HL-60/S4 treated with phorbol 12-myristate 13-acetate at 8.2 ng/mL for 4 days and 3 days (cell line): ENCODE data around the gene C2CD2.

Experiments
- in situ Hi-C: fragments of 300-500 bp; cut with MboI; formaldehyde crosslinking; loops from 2 replicates; pipeline ENCODE4 v1.15.0; 2022; ENCODE audit warnings: low sequenced_read_pairs

The C2CD2 gene

GRCh38 chr21:41916888-41917433 is 36.9 kb downstream of the C2CD2 start:
- in situ Hi-C loops = no loop called here

DNA sequence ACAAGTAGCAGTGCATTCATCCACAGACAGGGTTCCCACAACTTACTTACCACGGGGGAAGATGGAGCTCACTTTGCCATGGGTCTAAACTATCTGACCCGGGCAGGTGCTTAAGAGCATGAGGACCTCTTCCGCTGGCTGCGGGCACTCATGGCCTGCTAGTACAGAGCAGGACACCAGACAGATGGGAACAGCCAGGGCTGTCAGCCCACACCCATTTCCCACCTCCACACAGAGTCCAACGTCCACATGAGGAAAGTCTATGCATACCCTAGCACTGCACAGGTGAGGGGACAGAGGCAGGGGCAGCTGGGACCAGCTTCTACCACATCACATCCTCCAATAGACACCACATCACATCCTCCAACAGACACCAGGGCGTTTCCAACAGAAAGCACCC is 38.9 kb downstream of the C2CD2 start:
- in situ Hi-C loops = no loop called here

DNA sequence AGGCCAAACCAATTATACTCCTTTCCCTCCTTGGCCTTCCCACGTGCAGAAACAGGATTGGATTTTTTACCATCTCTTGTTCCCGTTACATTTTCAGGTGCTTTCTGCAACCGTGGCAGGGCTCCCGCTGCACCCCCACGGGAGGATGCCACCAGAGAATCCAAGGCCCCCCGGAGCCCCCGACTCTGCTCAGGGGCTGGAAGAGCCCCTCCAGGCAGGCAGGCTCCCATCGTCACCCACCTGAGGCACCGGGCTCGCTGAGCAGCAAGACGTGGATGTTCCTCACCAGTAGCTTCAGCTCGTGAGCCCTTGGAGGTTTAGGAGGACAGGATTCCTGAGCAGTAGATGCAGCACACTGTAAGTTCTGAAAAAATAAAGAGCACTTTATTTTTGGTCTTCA is 39.5 kb downstream of the C2CD2 start:
- in situ Hi-C loops = no loop called here

DNA sequence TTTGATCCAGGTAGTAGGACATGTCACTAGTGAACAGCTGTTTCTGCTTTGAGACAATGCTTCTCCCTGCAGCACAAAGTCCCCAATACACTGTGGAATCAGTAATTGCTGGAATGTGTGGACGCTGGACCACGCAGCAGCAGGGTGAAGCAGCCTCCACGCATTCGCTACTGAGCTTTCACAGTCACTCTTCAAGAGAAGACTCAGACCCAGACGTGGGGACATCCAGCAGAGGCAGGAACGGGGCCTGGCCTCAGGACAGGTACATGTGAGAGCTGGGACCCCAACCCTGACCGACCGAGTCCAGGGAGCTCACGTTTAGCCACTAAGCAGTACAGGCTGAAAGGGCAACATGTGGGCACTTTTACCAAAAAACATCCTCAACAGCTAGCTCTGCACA is 40.6 kb downstream of the C2CD2 start:
- in situ Hi-C loops = no loop called here

GRCh38 chr21:41908829-41909228 is 45.0 kb downstream of the C2CD2 start:
- in situ Hi-C loops = no loop called here

DNA sequence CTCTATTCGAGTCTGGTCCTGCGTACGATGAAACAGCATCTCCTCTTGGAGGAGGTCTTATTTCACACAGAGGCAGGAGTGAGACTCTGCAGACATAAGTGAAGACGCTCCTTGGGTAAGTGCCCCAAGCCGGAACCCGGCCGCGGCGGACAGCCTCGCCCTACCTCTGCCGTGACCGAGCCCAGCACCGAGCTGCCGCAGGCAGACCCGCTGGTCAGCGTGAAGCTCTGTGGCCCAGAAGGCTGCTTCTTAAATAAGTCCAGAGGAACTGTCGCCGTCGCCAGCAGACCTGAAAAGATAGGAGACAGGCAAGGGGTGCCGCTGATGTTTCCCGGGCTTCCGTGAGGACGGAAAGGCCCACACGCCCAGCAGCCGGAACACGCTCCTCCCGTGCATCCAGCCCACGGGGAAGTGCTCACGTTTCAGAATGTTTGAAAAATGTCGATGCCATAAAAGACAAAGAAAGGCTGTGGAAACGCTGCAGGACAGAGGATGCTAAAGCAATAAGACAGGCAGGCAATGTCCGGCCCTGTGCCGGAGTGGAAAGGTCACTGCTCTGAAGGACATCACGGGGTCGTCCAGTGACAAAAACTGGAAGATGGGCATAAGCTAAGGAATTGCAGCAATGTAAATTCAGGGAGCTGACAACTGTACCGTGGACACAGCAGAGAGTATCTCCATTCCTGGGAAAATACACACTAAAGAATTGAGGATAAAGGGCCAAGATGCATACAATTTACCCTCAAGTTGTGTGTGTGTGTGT is 46.1 kb downstream of the C2CD2 start:
- in situ Hi-C loops = no loop called here

DNA sequence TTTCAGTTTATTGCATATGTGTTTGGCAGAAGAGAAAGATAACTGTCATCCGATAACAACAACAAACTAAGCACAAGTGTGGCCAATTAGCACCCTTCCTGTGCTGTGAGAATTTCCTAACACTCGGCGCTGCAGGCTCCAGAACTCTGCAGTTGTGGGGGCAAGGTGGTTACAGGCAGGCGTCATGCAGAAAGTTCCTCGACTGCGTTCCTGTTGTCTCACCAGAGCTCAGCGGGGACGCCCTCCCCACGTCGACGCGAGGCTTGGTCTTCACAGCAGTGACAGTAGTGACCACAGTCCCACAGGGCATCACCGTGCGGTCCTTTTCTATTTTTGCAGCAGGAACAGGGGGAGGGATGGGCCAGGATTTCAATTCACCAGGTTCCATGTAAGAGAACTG is 47.0 kb downstream of the C2CD2 start:
- in situ Hi-C loops = no loop called here

DNA sequence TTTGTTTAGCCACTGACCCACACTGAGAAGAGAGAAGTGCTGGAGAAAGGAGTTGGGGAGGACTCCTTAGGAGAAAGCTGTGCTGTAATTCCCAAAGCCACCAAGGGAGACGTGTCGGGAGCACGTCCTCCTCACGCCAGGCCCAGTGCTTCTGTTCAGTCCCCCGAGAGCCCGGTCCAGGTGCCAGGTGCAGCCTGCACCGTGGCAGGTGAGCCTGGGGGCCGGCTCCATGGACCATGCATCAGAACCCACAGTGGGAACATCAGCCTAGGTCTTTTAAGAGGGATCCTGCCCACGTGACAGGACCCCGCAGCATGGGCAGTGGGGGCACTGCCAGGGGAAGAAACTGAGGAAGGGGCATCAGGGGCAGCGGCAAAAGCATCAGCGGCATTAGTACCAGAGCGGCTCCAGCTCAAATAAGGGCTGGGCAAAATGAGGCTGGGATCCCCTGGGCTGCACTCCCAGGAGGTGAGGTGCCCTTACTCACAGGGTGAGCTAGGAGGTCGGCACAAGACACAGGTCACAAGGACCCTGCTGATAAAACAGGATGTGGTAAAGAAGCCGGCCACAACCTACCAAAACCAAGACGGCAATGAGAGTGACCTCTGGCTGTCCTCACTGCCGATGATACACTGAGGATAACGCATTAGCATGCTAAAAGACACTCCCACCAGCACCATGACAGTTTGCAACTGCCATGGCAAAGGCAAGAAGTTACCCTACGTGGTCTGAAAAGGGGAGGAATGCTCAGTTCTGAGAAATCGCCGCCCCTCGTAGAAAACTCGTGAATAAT is 50.1 kb downstream of the C2CD2 start:
- in situ Hi-C loops = no loop called here

- in situ Hi-C loops = no loop called here
Measured at GRCh38 chr21:41902946-41903345, 50.9 kb downstream of the C2CD2 start.

DNA sequence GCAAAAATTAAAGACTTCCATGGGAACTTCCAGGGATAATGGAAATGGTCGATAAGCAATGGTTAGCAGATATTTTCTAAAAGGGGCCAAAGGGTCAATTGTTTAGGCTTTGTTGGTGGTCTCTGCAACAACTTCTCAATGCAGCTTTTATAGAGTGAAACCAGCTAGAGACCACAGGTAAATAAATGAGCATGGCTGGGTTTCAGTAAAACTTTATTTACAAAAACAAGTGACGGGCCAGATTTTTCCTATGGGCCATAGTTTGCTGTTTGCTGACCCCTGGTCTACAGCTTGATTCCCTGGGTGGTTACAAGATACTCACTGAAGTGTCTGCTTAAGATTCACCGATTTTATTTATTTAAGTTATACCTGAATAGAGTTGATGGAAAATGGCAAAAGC is 52.0 kb downstream of the C2CD2 start:
- in situ Hi-C loops = no loop called here

- in situ Hi-C loops = no loop called here
Measured at GRCh38 chr21:41901099-41901498, 52.7 kb downstream of the C2CD2 start.

DNA sequence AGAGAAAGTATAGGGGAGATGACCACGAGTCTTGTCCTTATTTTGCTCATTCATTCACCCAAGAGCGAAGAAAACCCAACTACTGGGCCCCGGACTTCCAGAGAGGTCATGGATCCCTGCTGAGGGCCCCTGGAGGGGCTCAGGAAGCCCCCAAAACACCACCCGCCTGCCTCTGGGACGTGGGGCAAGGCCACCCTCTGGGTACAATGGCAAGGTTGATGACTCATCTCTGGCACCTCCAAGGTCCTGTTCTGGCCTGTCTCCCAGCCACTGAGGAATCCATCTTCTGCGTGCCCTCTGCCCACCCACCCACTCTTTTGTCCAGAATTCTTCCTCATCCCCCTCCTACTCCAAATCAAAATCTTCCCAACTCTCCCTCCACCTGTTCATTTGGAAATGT is 53.4 kb downstream of the C2CD2 start:
- in situ Hi-C loops = no loop called here

DNA sequence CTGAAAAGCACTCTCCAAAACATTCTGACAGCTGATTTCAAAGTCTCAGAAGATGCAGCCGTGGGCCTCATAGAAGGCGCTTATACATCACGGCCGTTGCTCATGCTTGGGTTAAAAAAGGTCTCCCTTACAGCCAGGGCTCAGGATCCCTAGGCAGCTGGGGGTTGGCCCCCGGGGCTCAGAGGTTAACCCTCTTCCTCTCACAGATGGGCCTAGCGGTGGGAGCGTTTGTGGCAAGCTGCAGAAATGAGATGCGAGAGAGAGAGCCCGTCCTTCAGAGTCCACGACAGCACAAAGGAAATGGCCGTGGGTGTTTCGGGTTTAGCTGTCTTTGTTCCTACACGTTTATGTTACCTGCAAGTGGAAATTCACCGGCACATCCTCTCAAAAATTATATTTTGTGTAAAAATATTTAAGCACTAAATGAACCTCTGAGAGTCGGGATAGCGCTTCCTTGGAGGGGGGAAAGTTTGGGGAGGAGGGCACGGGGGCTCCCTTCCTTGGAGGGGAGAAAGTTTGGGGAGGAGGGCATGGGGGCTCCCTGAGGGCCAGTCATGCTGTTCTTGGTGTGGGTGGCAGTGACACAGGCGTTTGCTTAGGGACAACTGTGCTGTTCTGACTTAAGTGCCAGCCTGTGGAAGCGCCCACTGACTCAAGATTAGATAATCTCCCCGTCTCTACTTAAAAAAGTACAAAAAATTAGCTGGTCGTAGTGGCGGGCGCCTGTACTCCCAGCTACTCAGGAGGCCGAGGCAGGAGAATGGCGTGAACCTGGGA is 54.2 kb downstream of the C2CD2 start:
- in situ Hi-C loops = no loop called here

GRCh38 chr21:41898998-41899397 is 54.8 kb downstream of the C2CD2 start:
- in situ Hi-C loops = no loop called here

- in situ Hi-C loops = no loop called here
Measured at GRCh38 chr21:41897700-41898099, 56.1 kb downstream of the C2CD2 start.

- in situ Hi-C loops = no loop called here
Measured at GRCh38 chr21:41897047-41897669, 56.7 kb downstream of the C2CD2 start.

GRCh38 chr21:41895643-41896493 is 58.0 kb downstream of the C2CD2 start:
- in situ Hi-C loops = no loop called here

- in situ Hi-C loops = no loop called here
Measured at GRCh38 chr21:41894922-41895557, 58.8 kb downstream of the C2CD2 start.

DNA sequence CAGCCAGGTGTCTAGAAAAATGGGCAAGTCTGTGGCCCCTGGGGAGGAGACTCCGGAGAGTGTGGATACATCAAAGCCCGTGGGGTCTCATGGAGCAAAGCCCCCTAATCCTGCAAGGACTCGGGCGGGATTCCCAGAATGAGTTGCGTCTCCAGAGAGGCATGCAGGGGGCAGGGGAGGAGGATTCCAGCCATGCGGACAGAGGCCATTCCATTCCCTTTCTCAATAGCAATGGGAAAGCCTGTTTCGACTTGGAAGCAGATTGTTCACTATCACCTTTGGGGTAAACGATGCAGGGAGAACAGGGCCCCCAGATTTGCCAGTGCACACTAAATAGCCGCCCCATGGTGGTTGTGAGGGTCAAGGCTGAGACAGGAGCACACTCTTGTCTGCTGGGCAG is 59.3 kb downstream of the C2CD2 start:
- in situ Hi-C loops = no loop called here

GRCh38 chr21:41892726-41893125 is 61.1 kb downstream of the C2CD2 start:
- in situ Hi-C loops = no loop called here
